IMR-90 (cell line): ENCODE results near the gene H1-8. TPM values are rescaled to one million over a fixed set of nuclear protein-coding genes. Genes with fewer than 3 reads are reported as not detected.

Experiments used
- ATAC-seq: fragments of 200-7000 bp; cut with Tn5 transposase; 2 replicates; pipeline ENCODE4 v1.9.1; 2020; ENCODE audit warnings: low read depth, mild to moderate bottlenecking, moderate library complexity
- BruUV-seq: library from RNA; stranded (reverse); fragments of 400-500 nt; replicated peaks from 2 replicates; lab custom pipeline; 2021; lab: Mats Ljungman, UMichigan
- CTCF ChIA-PET: fragments of 300-600 bp; formaldehyde crosslinking; extraction: SDS; loops from one replicate; lab custom pipeline; 2021; ENCODE audit warnings: antibody characterized with exemption; lab: Yijun Ruan, JAX
- POLR2A ChIA-PET: fragments of 300-600 bp; sonication (Branson Sonifier 250); formaldehyde crosslinking; loops from one replicate; lab custom pipeline; 2022; ENCODE audit warnings: antibody characterized with exemption; ENCODE audit not compliant: unreplicated experiment; lab: Charles Lee
- DNase-seq: peaks from one replicate; pipeline ENCODE4 v3.0.0; 2013
- H2AFZ ChIP-seq: replicated peaks from 2 replicates; pipeline ENCODE3; 2013; ENCODE audit warnings: low read length, mild to moderate bottlenecking; ENCODE audit not compliant: poor library complexity
- H2AK5ac ChIP-seq: 2 replicates; pipeline ENCODE4 v1.6.1; 2013; ENCODE audit warnings: low read depth, low read length, inconsistent platforms
- H2AK9ac ChIP-seq: replicated peaks from 2 replicates; pipeline ENCODE3; 2013; ENCODE audit warnings: mild to moderate bottlenecking, low read depth, low read length, moderate library complexity; ENCODE audit not compliant: poor library complexity
- H2BK120ac ChIP-seq: 2 replicates; pipeline ENCODE4 v1.6.1; 2013; ENCODE audit warnings: low read depth, low read length, inconsistent platforms
- H2BK15ac ChIP-seq: 3 replicates; pipeline ENCODE4 v1.6.1; 2013; ENCODE audit warnings: low read depth, low read length, inconsistent platforms
- H2BK20ac ChIP-seq: 2 replicates; pipeline ENCODE4 v1.6.1; 2013; ENCODE audit warnings: low read depth, mild to moderate bottlenecking, inconsistent platforms, low read length, moderate library complexity
- H2BK5ac ChIP-seq: 2 replicates; pipeline ENCODE4 v1.6.1; 2013; ENCODE audit warnings: mild to moderate bottlenecking, low read depth, low read length, inconsistent platforms; ENCODE audit not compliant: poor library complexity, severe bottlenecking
- H3K14ac ChIP-seq: replicated peaks from 2 replicates; pipeline ENCODE4 v1.6.1; 2013; ENCODE audit warnings: low read depth, low read length, inconsistent platforms
- H3K18ac ChIP-seq: 2 replicates; pipeline ENCODE4 v1.6.1; 2013; ENCODE audit warnings: low read depth, low read length, control low read depth
- H3K23ac ChIP-seq: 2 replicates; pipeline ENCODE4 v1.6.1; 2013; ENCODE audit warnings: low read depth, low read length, inconsistent platforms
- H3K27ac ChIP-seq: 2 replicates; pipeline ENCODE4 v1.5.1; 2013; ENCODE audit warnings: mild to moderate bottlenecking, control low read depth, low read length; ENCODE audit not compliant: insufficient read depth
- H3K27me3 ChIP-seq: 2 replicates; pipeline ENCODE4 v1.6.1; 2013; ENCODE audit warnings: low read length; ENCODE audit not compliant: control insufficient read depth, insufficient read depth
- H3K36me3 ChIP-seq: 2 replicates; pipeline ENCODE4 v1.6.1; 2013; ENCODE audit warnings: low read length, mixed read lengths; ENCODE audit not compliant: control insufficient read depth, insufficient read depth
- H3K4ac ChIP-seq: 2 replicates; pipeline ENCODE4 v1.6.1; 2013; ENCODE audit warnings: low read depth, low read length, inconsistent platforms
- H3K4me1 ChIP-seq: 2 replicates; pipeline ENCODE4 v1.6.1; 2013; ENCODE audit warnings: low read length, mixed read lengths; ENCODE audit not compliant: control insufficient read depth, insufficient read depth
- H3K4me2 ChIP-seq: 2 replicates; pipeline ENCODE4 v1.6.1; 2013; ENCODE audit warnings: low read depth, mild to moderate bottlenecking, control low read depth, low read length, moderate library complexity
- H3K4me3 ChIP-seq: 2 replicates; pipeline ENCODE4 v1.5.1; 2013; ENCODE audit warnings: low read depth, mild to moderate bottlenecking, control low read depth, low read length, moderate library complexity; ENCODE audit not compliant: insufficient read depth
- H3K56ac ChIP-seq: 2 replicates; pipeline ENCODE4 v1.6.1; 2013; ENCODE audit warnings: low read length, inconsistent platforms; ENCODE audit not compliant: insufficient read depth; ENCODE audit errors: extremely low read depth
- H3K79me1 ChIP-seq, 2 experiments: 2 replicates each; pipeline ENCODE4 v1.6.1; 2013; ENCODE audit warnings: low read length in 2 of 2, inconsistent platforms in 1 of 2, low read depth in 1 of 2
- H3K9ac ChIP-seq: 2 replicates; pipeline ENCODE4 v1.6.1; 2013; ENCODE audit warnings: low read depth, low read length, control low read depth
- H3K9me1 ChIP-seq: 2 replicates; pipeline ENCODE4 v1.6.1; 2013; ENCODE audit warnings: low read length, inconsistent platforms; ENCODE audit not compliant: insufficient read depth
- H3K9me3 ChIP-seq: 2 replicates; pipeline ENCODE4 v1.6.1; 2013; ENCODE audit warnings: low read length; ENCODE audit not compliant: control insufficient read depth, insufficient read depth
- H4K20me1 ChIP-seq: 2 replicates; pipeline ENCODE4 v1.6.1; 2013; ENCODE audit warnings: low read length, inconsistent platforms; ENCODE audit not compliant: insufficient read depth
- H4K5ac ChIP-seq: 2 replicates; pipeline ENCODE4 v1.6.1; 2013; ENCODE audit warnings: mild to moderate bottlenecking, low read depth, low read length, control low read depth
- H4K8ac ChIP-seq, 2 experiments: 2 replicates each; pipeline ENCODE4 v1.6.1; 2013; ENCODE audit warnings: low read depth in 2 of 2, low read length in 2 of 2, control low read depth in 1 of 2, inconsistent platforms in 1 of 2
- H4K91ac ChIP-seq: 2 replicates; pipeline ENCODE4 v1.6.1; 2013; ENCODE audit warnings: low read depth, low read length, inconsistent platforms; ENCODE audit not compliant: insufficient read depth
- BHLHE40 ChIP-seq: fragments of 150-350 bp; IDR thresholded peaks from 2 replicates; pipeline ENCODE4 v1.6.1; 2016; ENCODE audit warnings: mild to moderate bottlenecking, low read depth, low read length
- CEBPB ChIP-seq: IDR thresholded peaks from 2 replicates; pipeline ENCODE4 v1.6.1; 2012; ENCODE audit warnings: low read depth, low read length, improper control_type of control experiment
- CHD1 ChIP-seq: IDR thresholded peaks from 2 replicates; pipeline ENCODE4 v1.6.1; 2012; ENCODE audit warnings: low read depth, low read length, improper control_type of control experiment
- CTCF ChIP-seq: conservative IDR thresholded peaks from 2 replicates; pipeline ENCODE4 v1.5.1; 2012; ENCODE audit warnings: mild to moderate bottlenecking, low read depth, low read length, improper control_type of control experiment
- FOS ChIP-seq: fragments of 150-350 bp; IDR thresholded peaks from 2 replicates; pipeline ENCODE4 v1.6.1; 2016; ENCODE audit warnings: low read depth, low read length
- MAFK ChIP-seq: IDR thresholded peaks from 2 replicates; pipeline ENCODE4 v1.6.1; 2012; ENCODE audit warnings: low read depth, low read length, improper control_type of control experiment
- MAZ ChIP-seq: IDR thresholded peaks from 2 replicates; pipeline ENCODE4 v1.6.1; 2012; ENCODE audit warnings: low read depth, mild to moderate bottlenecking, low read length, improper control_type of control experiment, moderate library complexity, borderline replicate concordance
- MXI1 ChIP-seq: IDR thresholded peaks from 2 replicates; pipeline ENCODE4 v1.6.1; 2012; ENCODE audit warnings: low read depth, mild to moderate bottlenecking, low read length, moderate library complexity, borderline replicate concordance
- NFE2L2 ChIP-seq: fragments of 150-350 bp; IDR thresholded peaks from 2 replicates; pipeline ENCODE4 v1.6.1; 2016; ENCODE audit warnings: low read depth, mild to moderate bottlenecking, low read length
- POLR2A ChIP-seq: IDR thresholded peaks from 2 replicates; pipeline ENCODE4 v1.6.1; 2012; ENCODE audit warnings: mild to moderate bottlenecking, low read depth, low read length
- SMC3 ChIP-seq: fragments of 150-350 bp; IDR thresholded peaks from 2 replicates; pipeline ENCODE4 v1.6.1; 2016; ENCODE audit warnings: low read depth, mild to moderate bottlenecking, antibody characterized with exemption, low read length, moderate library complexity
- USF2 ChIP-seq: fragments of 150-350 bp; IDR thresholded peaks from 2 replicates; pipeline ENCODE4 v1.6.1; 2017; ENCODE audit warnings: mild to moderate bottlenecking, antibody characterized with exemption, low read length, low read depth
- WGBS, 2 experiments: methylation state at CpG; one replicate each; pipeline versions ENCODE4 v1.1.5 to v1.1.7; 2013; ENCODE audit warnings: missing lambda C conversion rate in 2 of 2; ENCODE audit not compliant: insufficient read length in 1 of 2; ENCODE audit errors: extremely low coverage in 2 of 2; 5-methylcytosine and 5-hydroxymethylcytosine counted together
- dilution Hi-C: fragments of 300-500 bp; cut with HindIII; formaldehyde crosslinking; loops from one replicate; pipeline ENCODE4 v1.14.3; 2018; ENCODE audit warnings: low sequenced_read_pairs; ENCODE audit not compliant: unreplicated experiment
- in situ Hi-C: fragments of 300-500 bp; cut with MboI; formaldehyde crosslinking; loops from 3 replicates; pipeline ENCODE4 v1.14.3; 2019; ENCODE audit warnings: low sequenced_read_pairs, inconsistent platforms, mixed read lengths
- intact Hi-C: fragments of 100-400 bp; cut with micrococcal nuclease; formaldehyde crosslinking; loops from 2 replicates; pipeline ENCODE4 v1.10.0; 2022
- polyA plus RNA-seq, 3 experiments: library from polyadenylated mRNA; depleted of rRNA; stranded (reverse); fragments of >200 nt; gene quantifications; 2 replicates each; pipeline ENCODE4 v1.2.3, GENCODE V29; 2012; ENCODE audit warnings: low replicate concordance in 1 of 3
- total RNA-seq: library from RNA; depleted of rRNA; stranded (reverse); fragments of >200 nt; gene quantifications from 2 replicates; pipeline ENCODE4 v1.2.3, GENCODE V29; 2012

The H1-8 gene
- total and polyA plus RNA-seq, 2 of the 4 experiments (the other 2 are of a cell fraction) = not detected

GRCh38 chr3:129575233-129575996 is 32.4 kb downstream of the H1-8 start:
- Histone ChIP-seq H3K4ac (no peak overlapping the region), H3K23ac (no peak overlapping the region), H3K36me3 (peaks cover 31% of the 10 kb centered on the region), H3K27ac (no peak overlapping the region), H2AK5ac (no peak overlapping the region; the same call in none of the 2 replicates), H2BK15ac (no peak overlapping the region), H3K56ac (no peak overlapping the region), H3K14ac (no peak overlapping the region), H4K8ac (no peak overlapping the region), H3K9me1 (no peaks in the 10 kb centered on the region), H3K18ac (no peak overlapping the region), H3K9me3 (no peaks in the 10 kb centered on the region), H3K9ac (no peak overlapping the region), H2AK9ac (peak overlapping the region; percentile 52), H4K91ac (no peak overlapping the region), H2AFZ (no peak overlapping the region), H4K20me1 (no peaks in the 10 kb centered on the region), H3K79me1 (no peaks in the 10 kb centered on the region; a peak in 2 of 4 replicates), H2BK20ac (no peak overlapping the region), H2BK120ac (no peak overlapping the region), H2BK5ac (no peak overlapping the region), H3K27me3 (no peaks in the 10 kb centered on the region), H4K5ac (no peak overlapping the region), H3K4me2 (no peak overlapping the region), H3K4me3 (no peak overlapping the region), H3K4me1 (peaks cover 4% of the 10 kb centered on the region; the same call in 1 of the 2 replicates)
- ATAC-seq (no peak), DNase-seq (no peak)
- 87% methylated on average over 9 of the region's 19 CpGs; no CpG with 5 or more reads in 1 of the 2 experiments for WGBS, 2 experiments
- in situ Hi-C loops = no loop called here
- dilution Hi-C loops = no loop called here
- POLR2A ChIA-PET = no interaction called here
- CTCF ChIA-PET = no interaction called here
- TF ChIP-seq CEBPB (no peak), MXI1 (no peak), CTCF (no peak), USF2 (no peak), SMC3 (no peak), MAZ (no peak), MAFK (no peak), NFE2L2 (no peak), POLR2A (no peak), CHD1 (no peak), BHLHE40 (no peak), FOS (no peak)
- intact Hi-C loops = no loop called here
- BruUV-seq = no TSS peak
